Vagina (tissue), 2 donors: ENCODE measurements around the gene ARHGDIB. TPM values are rescaled to one million over a fixed set of nuclear protein-coding genes. Genes with fewer than 3 reads are reported as not detected.

Experiments
- DNase-seq, 2 donors: peaks; one replicate each; pipeline ENCODE4 v3.0.0-alpha.2; 2017; ENCODE audit errors: extremely low spot score in 2 of 2
- H3K27ac ChIP-seq: fragments of 200-600 bp; sonication (generic); one replicate; pipeline ENCODE4 v1.5.1; 2019
- H3K27me3 ChIP-seq: fragments of 200-600 bp; sonication (generic); one replicate; pipeline ENCODE4 v1.5.1; 2019
- H3K36me3 ChIP-seq, 2 donors: fragments of 200-600 bp; sonication (generic); one replicate each; pipeline ENCODE4 v1.5.1; 2017 to 2019
- H3K4me1 ChIP-seq: fragments of 200-600 bp; sonication (generic); one replicate; pipeline ENCODE4 v1.5.1; 2019
- H3K4me3 ChIP-seq, 2 donors: fragments of 200-600 bp; sonication (generic); 1 replicate in 1 of 2; 2 replicates in 1 of 2; pipeline ENCODE4 v1.5.1; 2016 to 2019
- H3K9me3 ChIP-seq: fragments of 200-600 bp; sonication (generic); one replicate; pipeline ENCODE4 v1.5.1; 2019
- CTCF ChIP-seq, 3 experiments: fragments of 450-650 bp in 2 of 3; fragments of 200-600 bp in 1 of 3; sonication (generic) in 1 of 3; IDR thresholded peaks; one replicate each; pipeline ENCODE4 v1.5.1; 2017 to 2019; ENCODE audit warnings: antibody characterized with exemption in 3 of 3, mild to moderate bottlenecking in 2 of 3, moderate library complexity in 2 of 3
- POLR2A ChIP-seq, 2 donors: fragments of 450-650 bp; IDR thresholded peaks; one replicate each; pipeline ENCODE4 v1.6.1; 2017; ENCODE audit warnings: antibody characterized with exemption in 2 of 2, mild to moderate bottlenecking in 2 of 2, moderate library complexity in 2 of 2
- POLR2AphosphoS5 ChIP-seq, 2 donors: sonication (generic); formaldehyde crosslinking; IDR thresholded peaks; one replicate each; pipeline ENCODE4 v1.9.0; 2017; ENCODE audit warnings: antibody characterized with exemption in 2 of 2, mild to moderate bottlenecking in 2 of 2, low read depth in 1 of 2; ENCODE audit not compliant: insufficient read depth in 1 of 2
- intact Hi-C: fragments of 100-400 bp; cut with DNase I; formaldehyde crosslinking; loops from one replicate; pipeline ENCODE4 v1.15.1; 2023
- total RNA-seq: library from RNA; depleted of rRNA; stranded (reverse); fragments of >200 nt; gene quantifications from one replicate; pipeline ENCODE4 v1.2.3, GENCODE V29; 2016

Gene ARHGDIB
- total RNA-seq, 1 donor from 2014 or later, result 153 TPM

- no peak for TF ChIP-seq POLR2A (IDR thresholded peaks at IDR 0.05)
- TF ChIP-seq POLR2AphosphoS5 (IDR thresholded peaks at IDR 0.05; ENCODE audit: insufficient read depth in 1 of 2, low read depth in 1 of 2), result no peak
- no peak for TF ChIP-seq CTCF (IDR thresholded peaks at IDR 0.05)
- H3K27me3 ChIP-seq, result no peaks in the 10 kb centered on the region
- H3K27ac ChIP-seq, result no peak overlapping the region
- DNase-seq, result no peak
- H3K36me3 ChIP-seq, result no peaks in the 10 kb centered on the region
- no peaks in the 10 kb centered on the region for H3K9me3 ChIP-seq
- peaks cover 9% of the 10 kb centered on the region for H3K4me1 ChIP-seq
- intact Hi-C loops, result no loop called here
- no peak overlapping the region for H3K4me3 ChIP-seq
These were observed 31.3 kb upstream of the ARHGDIB start for GRCh38 chr12:14992673-14993072.

- intact Hi-C loops, result no loop called here
- Histone ChIP-seq H3K4me3 (no peak overlapping the region), H3K4me1 (peaks cover 9% of the 10 kb centered on the region), H3K27me3 (no peaks in the 10 kb centered on the region), H3K36me3 (no peaks in the 10 kb centered on the region), H3K27ac (no peak overlapping the region), H3K9me3 (no peaks in the 10 kb centered on the region)
- no peak for TF ChIP-seq POLR2AphosphoS5 (IDR thresholded peaks at IDR 0.05; ENCODE audit: insufficient read depth in 1 of 2, low read depth in 1 of 2)
- TF ChIP-seq POLR2A (IDR thresholded peaks at IDR 0.05), result no peak
- TF ChIP-seq CTCF (IDR thresholded peaks at IDR 0.05), result no peak
- no peak for DNase-seq
These were observed 29.7 kb upstream of the ARHGDIB start for GRCh38 chr12:14991069-14991468.

- H3K4me1 ChIP-seq, result peaks cover 1% of the 10 kb centered on the region
- intact Hi-C loops, result no loop called here
These were observed 28.4 kb upstream of the ARHGDIB start for GRCh38 chr12:14989790-14990189.

GRCh38 chr12:14988035-14988434 lies 26.6 kb upstream of the ARHGDIB start:
- Histone ChIP-seq H3K4me1 (no peaks in the 10 kb centered on the region), H3K36me3 (no peaks in the 10 kb centered on the region), H3K27ac (no peak overlapping the region), H3K9me3 (no peaks in the 10 kb centered on the region), H3K27me3 (no peaks in the 10 kb centered on the region), H3K4me3 (no peak overlapping the region)
- intact Hi-C loops, result no loop called here
- no peak for DNase-seq
- TF ChIP-seq POLR2AphosphoS5 (IDR thresholded peaks at IDR 0.05; ENCODE audit: insufficient read depth in 1 of 2, low read depth in 1 of 2) (no peak), POLR2A (IDR thresholded peaks at IDR 0.05) (no peak), CTCF (IDR thresholded peaks at IDR 0.05) (no peak)

More at GRCh38 chr12:14989790-14990189, 28.4 kb upstream of the ARHGDIB start:
- Histone ChIP-seq H3K9me3 (no peaks in the 10 kb centered on the region), H3K27ac (no peak overlapping the region), H3K4me3 (no peak overlapping the region), H3K36me3 (no peaks in the 10 kb centered on the region), H3K27me3 (no peaks in the 10 kb centered on the region)
- DNase-seq, result no peak
- TF ChIP-seq POLR2A (IDR thresholded peaks at IDR 0.05) (no peak), CTCF (IDR thresholded peaks at IDR 0.05) (no peak), POLR2AphosphoS5 (IDR thresholded peaks at IDR 0.05; ENCODE audit: insufficient read depth in 1 of 2, low read depth in 1 of 2) (no peak)

GRCh38 chr12:14986449-14986848 lies 25.0 kb upstream of the ARHGDIB start:
- Histone ChIP-seq H3K4me1 (no peaks in the 10 kb centered on the region), H3K9me3 (no peaks in the 10 kb centered on the region), H3K27me3 (no peaks in the 10 kb centered on the region), H3K4me3 (no peak overlapping the region), H3K36me3 (no peaks in the 10 kb centered on the region), H3K27ac (no peak overlapping the region)
- no peak for DNase-seq
- TF ChIP-seq CTCF (IDR thresholded peaks at IDR 0.05) (no peak), POLR2A (IDR thresholded peaks at IDR 0.05) (no peak), POLR2AphosphoS5 (IDR thresholded peaks at IDR 0.05; ENCODE audit: insufficient read depth in 1 of 2, low read depth in 1 of 2) (no peak)
- intact Hi-C loops, result no loop called here
